ENCODE measurements around the gene ZNF521.

- TF ChIP-seq CTCF (IDR thresholded peaks at IDR 0.05) (no peak), POLR2AphosphoS5 (IDR thresholded peaks at IDR 0.05) (no peak), POLR2A (IDR thresholded peaks at IDR 0.05) (no peak), EP300 (IDR thresholded peaks at IDR 0.05) (no peak)
These were observed 44.8 kb downstream of the ZNF521 start for GRCh38 chr18:25307192-25307591.

All from upper lobe of left lung (tissue), 4 donors.